GM12878 (cell line): ENCODE measurements around the gene ZBTB16. TPM values are rescaled to one million over a fixed set of nuclear protein-coding genes. Genes with fewer than 3 reads are reported as not detected.

ENCODE experiments used
- ATAC-seq: fragments of 200-7000 bp; cut with Tn5 transposase; 3 replicates; pipeline ENCODE4 v1.9.1; 2020; ENCODE audit warnings: mild to moderate bottlenecking, moderate library complexity
- BruUV-seq: library from RNA; stranded (reverse); fragments of 400-500 nt; replicated peaks from 2 replicates; lab custom pipeline; 2021; lab: Mats Ljungman, UMichigan
- CTCF ChIA-PET: fragments of 300-600 bp; sonication (Branson Sonifier 250); formaldehyde crosslinking; extraction: SDS; loops from one replicate; lab custom pipeline; 2021; ENCODE audit warnings: inconsistent platforms; lab: Yijun Ruan, JAX
- POLR2A ChIA-PET: fragments of 350-600 bp; formaldehyde crosslinking; extraction: SDS; loops from one replicate; lab custom pipeline; 2021; ENCODE audit warnings: inconsistent platforms; lab: Charles Lee
- RAD21 ChIA-PET: fragments of 300-600 bp; sonication (Branson Sonifier 250); formaldehyde crosslinking; loops from one replicate; lab custom pipeline; 2023; ENCODE audit warnings: antibody characterized with exemption; ENCODE audit not compliant: unreplicated experiment; lab: Charles Lee
- SMC1A ChIA-PET: fragments of 300-600 bp; sonication (Branson Sonifier 250); formaldehyde crosslinking; loops from one replicate; lab custom pipeline; 2023; ENCODE audit not compliant: unreplicated experiment, uncharacterized antibody; lab: Charles Lee
- DNase-seq: peaks from one replicate; pipeline ENCODE4 v3.0.0-alpha.2; 2011; ENCODE audit warnings: low read depth, low spot score
- FAIRE-seq: peaks from 3 replicates; lab custom pipeline; 2011; peaks lifted over from hg19 to GRCh38; lab: Jason Lieb, UNC
- H2AFZ ChIP-seq: 2 replicates; pipeline ENCODE4 v1.6.0; 2011; ENCODE audit warnings: low read depth, low read length, control low read depth; ENCODE audit not compliant: control insufficient read depth
- H3K27ac ChIP-seq: 2 replicates; pipeline ENCODE4 v1.5.1; 2011; ENCODE audit warnings: control low read depth; ENCODE audit not compliant: control insufficient read depth, insufficient read depth
- H3K27me3 ChIP-seq, 2 experiments: replicated peaks in 1 of 2; 2 replicates each; pipeline versions ENCODE4 v1.6.0 to v1.6.1; 2011; ENCODE audit warnings: low read length in 1 of 2; ENCODE audit not compliant: control insufficient read depth in 2 of 2, insufficient read depth in 2 of 2
- H3K36me3 ChIP-seq, 2 experiments: 2 replicates each; pipeline ENCODE4 v1.5.1; 2011; ENCODE audit warnings: low read length in 1 of 2; ENCODE audit not compliant: control insufficient read depth in 2 of 2, insufficient read depth in 2 of 2
- H3K4me1 ChIP-seq: 2 replicates; pipeline ENCODE4 v1.6.1; 2011; ENCODE audit warnings: mild to moderate bottlenecking, low read length, moderate library complexity, mixed read lengths; ENCODE audit not compliant: control insufficient read depth, insufficient read depth
- H3K4me2 ChIP-seq: 2 replicates; pipeline ENCODE4 v1.6.0; 2011; ENCODE audit warnings: control low read depth; ENCODE audit not compliant: control insufficient read depth, insufficient read depth
- H3K4me3 ChIP-seq: fragments of 200-600 bp; sonication (generic); 2 replicates; pipeline ENCODE4 v1.5.1; 2016
- H3K79me2 ChIP-seq: 2 replicates; pipeline ENCODE4 v1.6.0; 2011; ENCODE audit warnings: low read length; ENCODE audit not compliant: control insufficient read depth, insufficient read depth
- H3K9ac ChIP-seq: 2 replicates; pipeline ENCODE4 v1.8.0; 2011; ENCODE audit warnings: low read length, control low read depth, mixed read lengths; ENCODE audit not compliant: control insufficient read depth, insufficient read depth
- H3K9me3 ChIP-seq: replicated peaks from 3 replicates; pipeline ENCODE4 v1.5.1; 2011; ENCODE audit warnings: mild to moderate bottlenecking, low read length; ENCODE audit not compliant: control insufficient read depth, insufficient read depth
- H4K20me1 ChIP-seq: 2 replicates; pipeline ENCODE4 v1.6.0; 2011; ENCODE audit not compliant: control insufficient read depth, insufficient read depth
- DPF2 ChIP-seq: fragments of 450-650 bp; IDR thresholded peaks from 2 replicates; pipeline ENCODE4 v1.6.1; 2017; ENCODE audit warnings: mild to moderate bottlenecking
- HDGF ChIP-seq: fragments of 450-650 bp; IDR thresholded peaks from 2 replicates; pipeline ENCODE4 v1.6.1; 2016; ENCODE audit warnings: antibody characterized with exemption
- NR2C2 ChIP-seq: IDR thresholded peaks from 2 replicates; pipeline ENCODE4 v1.6.1; 2011; ENCODE audit warnings: borderline replicate concordance, low read depth; ENCODE audit not compliant: control insufficient read depth, insufficient read length
- PML ChIP-seq: IDR thresholded peaks from 2 replicates; pipeline ENCODE4 v1.6.1; 2012; ENCODE audit warnings: low read length, inconsistent platforms
- RELA ChIP-seq: fragments of 450-650 bp; IDR thresholded peaks from 2 replicates; pipeline ENCODE4 v1.8.0; 2014; ENCODE audit warnings: borderline replicate concordance; ENCODE audit not compliant: partially characterized antibody
- ZNF207 ChIP-seq: fragments of 450-650 bp; IDR thresholded peaks from 2 replicates; pipeline ENCODE4 v1.6.1; 2014; ENCODE audit warnings: antibody characterized with exemption, mild to moderate bottlenecking, borderline replicate concordance
- ZNF24 ChIP-seq: fragments of 450-650 bp; IDR thresholded peaks from 2 replicates; pipeline ENCODE4 v1.6.1; 2017; ENCODE audit warnings: antibody characterized with exemption, mild to moderate bottlenecking
- ZSCAN29 ChIP-seq: fragments of 450-650 bp; IDR thresholded peaks from 2 replicates; pipeline ENCODE4 v1.6.1; 2017; ENCODE audit warnings: mild to moderate bottlenecking, moderate library complexity
- WGBS: methylation state at CpG from one replicate; pipeline ENCODE4 v1.1.6; 2016; ENCODE audit warnings: low lambda C conversion rate; ENCODE audit not compliant: insufficient replicate concordance, insufficient coverage; ENCODE audit errors: missing lambda C conversion rate; 5-methylcytosine and 5-hydroxymethylcytosine counted together
- in situ Hi-C: fragments of 300-500 bp; cut with MboI; formaldehyde crosslinking; loops from 9 replicates; pipeline ENCODE4 v1.14.3; 2018; ENCODE audit warnings: mixed read lengths
- intact Hi-C: fragments of 100-400 bp; cut with micrococcal nuclease; formaldehyde crosslinking; loops from one replicate; pipeline ENCODE4 v1.14.2; 2022; ENCODE audit not compliant: unreplicated experiment
- polyA plus RNA-seq, 11 experiments: library from polyadenylated mRNA; depleted of rRNA in 4 of 11; unstranded in 6 of 11; stranded (reverse) in 5 of 11; fragments of >200 nt; fragmentation: Nextera tagmentation in 4 of 11; fragmentation: Illumina TruSeq in 1 of 11; extraction: Ambion mirVana in 4 of 11; extraction: Trizol in 1 of 11; gene quantifications; 1 replicate in 1 of 11; 2 replicates in 10 of 11; pipeline versions ENCODE4 v1.2.1 to v1.2.3, GENCODE V29; 2011 to 2016; ENCODE audit warnings: inconsistent platforms in 2 of 11, missing spikeins in 2 of 11, low read depth in 1 of 11
- total RNA-seq, 4 experiments: library from RNA; depleted of rRNA in 3 of 4; stranded (reverse); fragments of >200 nt in 3 of 4; fragmentation: Illumina TruSeq in 1 of 4; extraction: Trizol in 1 of 4; gene quantifications; 2 replicates each; pipeline versions ENCODE4 v1.2.1 to v1.2.3, GENCODE V29; 2013 to 2021
- TF ChIP-seq, protein P1 (sequence below): fragments of 150-350 bp; IDR thresholded peaks from 2 replicates; pipeline ENCODE4 v1.6.1; 2014; ENCODE audit warnings: mild to moderate bottlenecking, low read depth, low read length

ZBTB16 gene
- total and polyA plus RNA-seq, 10 of the 15 experiments (the other 5 are each of a cell fraction or from before 2014, with no cell fraction given) = 0.38 TPM; not detected in 9

DNA sequence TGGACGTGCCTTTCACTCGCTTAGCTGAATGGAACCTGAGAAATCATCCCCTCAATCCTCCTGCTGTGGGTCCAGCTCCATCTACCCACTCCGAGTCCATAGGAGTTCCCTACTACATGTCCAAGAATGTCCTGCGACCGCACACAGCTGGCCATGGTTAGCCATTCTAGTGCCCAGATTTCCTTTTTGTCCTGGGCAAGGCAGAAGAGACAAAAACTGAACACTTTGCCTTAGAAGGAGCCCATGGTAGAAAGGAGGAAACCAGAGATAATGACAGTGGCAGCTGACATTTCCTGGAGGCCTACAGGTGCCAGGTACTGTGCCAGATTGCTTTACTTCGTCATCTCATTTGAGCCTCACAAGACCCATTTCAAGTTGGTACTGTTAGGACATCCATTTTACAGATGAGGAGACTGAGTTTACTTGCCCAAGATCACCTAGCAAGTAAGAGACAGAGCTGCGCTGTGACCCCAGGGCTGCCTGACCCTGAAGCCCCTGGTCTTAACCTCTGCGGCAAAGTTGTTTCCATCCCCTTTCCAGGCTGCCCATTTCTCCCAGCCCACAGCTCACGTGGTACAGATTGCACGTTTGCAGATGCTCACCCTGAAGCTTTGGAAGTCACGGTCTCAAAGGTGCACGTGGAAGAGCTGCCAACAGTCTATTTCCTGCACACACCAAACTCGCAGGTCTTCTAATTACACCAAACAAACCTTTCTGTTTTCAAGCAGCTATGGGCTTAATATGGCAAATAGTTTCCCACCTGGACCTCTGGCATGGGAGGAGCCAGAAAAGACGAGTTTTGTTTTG is 112.7 kb downstream of the ZBTB16 start (continued):
- TF ChIP-seq HDGF = no peak
- no peak for TF ChIP-seq ZSCAN29
- TF ChIP-seq ZNF207 = no peak
- TF ChIP-seq, all 136 proteins: peak for 0

DNA sequence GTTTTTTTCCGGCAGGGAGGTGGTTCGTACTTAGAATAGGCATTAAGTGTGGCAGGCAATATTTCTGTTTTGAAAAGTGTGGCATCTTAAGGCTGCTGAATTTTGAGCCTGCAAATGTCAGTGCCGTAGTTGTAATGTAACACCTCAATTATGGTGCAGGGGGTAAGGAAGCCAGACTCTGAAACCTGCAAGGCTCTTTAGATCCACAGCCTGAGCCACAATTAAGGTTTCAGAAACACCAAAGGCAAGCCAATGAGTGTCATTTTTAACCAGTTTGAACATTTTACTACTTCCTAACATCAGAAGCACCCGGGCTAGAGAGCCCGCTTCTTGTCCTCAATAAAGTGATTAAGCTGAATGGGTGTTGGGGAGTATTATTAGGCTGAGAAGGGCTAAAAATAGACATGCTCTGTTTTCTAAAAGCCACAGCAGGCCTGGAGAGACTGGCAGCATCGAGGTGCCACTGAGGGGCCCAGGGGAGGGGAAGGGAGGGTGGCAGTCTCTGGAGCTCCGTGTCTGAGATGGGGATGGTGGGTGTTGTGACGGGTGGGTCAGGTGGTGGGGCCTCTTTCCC is 113.4 kb downstream of the ZBTB16 start:
- Histone ChIP-seq H3K4me2 (no peak overlapping the region), H3K9me3 (no peaks in the 10 kb centered on the region), H3K27ac (no peak overlapping the region), H3K4me1 (no peaks in the 10 kb centered on the region), H3K36me3 (no peaks in the 10 kb centered on the region), H3K79me2 (no peaks in the 10 kb centered on the region), H3K27me3 (peaks cover 0 to 3% of the 10 kb centered on the region in 2 experiments; a peak in 1 of 4 replicates), H4K20me1 (no peaks in the 10 kb centered on the region), H3K4me3 (no peak overlapping the region), H3K9ac (no peak overlapping the region), H2AFZ (no peak overlapping the region)
- intact Hi-C loops (no loop called here), in situ Hi-C loops (no loop called here)
- TF ChIP-seq DPF2 (no peak), ZNF24 (no peak), NR2C2 (no peak), RELA (no peak), PML (no peak)
- TF ChIP-seq, protein P1, sequence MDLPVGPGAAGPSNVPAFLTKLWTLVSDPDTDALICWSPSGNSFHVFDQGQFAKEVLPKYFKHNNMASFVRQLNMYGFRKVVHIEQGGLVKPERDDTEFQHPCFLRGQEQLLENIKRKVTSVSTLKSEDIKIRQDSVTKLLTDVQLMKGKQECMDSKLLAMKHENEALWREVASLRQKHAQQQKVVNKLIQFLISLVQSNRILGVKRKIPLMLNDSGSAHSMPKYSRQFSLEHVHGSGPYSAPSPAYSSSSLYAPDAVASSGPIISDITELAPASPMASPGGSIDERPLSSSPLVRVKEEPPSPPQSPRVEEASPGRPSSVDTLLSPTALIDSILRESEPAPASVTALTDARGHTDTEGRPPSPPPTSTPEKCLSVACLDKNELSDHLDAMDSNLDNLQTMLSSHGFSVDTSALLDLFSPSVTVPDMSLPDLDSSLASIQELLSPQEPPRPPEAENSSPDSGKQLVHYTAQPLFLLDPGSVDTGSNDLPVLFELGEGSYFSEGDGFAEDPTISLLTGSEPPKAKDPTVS = no peak
- BruUV-seq = no TSS peak
- 21% methylated on average over 8 of the region's 8 CpGs for WGBS
- ATAC-seq (no peak), DNase-seq (no peak), FAIRE-seq (no peak)
- ChIA-PET SMC1A (interaction anchor here (0.8 kb wide), 1 partner anchor 57 kb away, joined by 3 read pairs; no protein-coding TSS in a partner anchor), POLR2A (no interaction called here), CTCF (no interaction called here), RAD21 (no interaction called here)
